ENCODE results near the gene TOP1.

Gene TOP1

DNA sequence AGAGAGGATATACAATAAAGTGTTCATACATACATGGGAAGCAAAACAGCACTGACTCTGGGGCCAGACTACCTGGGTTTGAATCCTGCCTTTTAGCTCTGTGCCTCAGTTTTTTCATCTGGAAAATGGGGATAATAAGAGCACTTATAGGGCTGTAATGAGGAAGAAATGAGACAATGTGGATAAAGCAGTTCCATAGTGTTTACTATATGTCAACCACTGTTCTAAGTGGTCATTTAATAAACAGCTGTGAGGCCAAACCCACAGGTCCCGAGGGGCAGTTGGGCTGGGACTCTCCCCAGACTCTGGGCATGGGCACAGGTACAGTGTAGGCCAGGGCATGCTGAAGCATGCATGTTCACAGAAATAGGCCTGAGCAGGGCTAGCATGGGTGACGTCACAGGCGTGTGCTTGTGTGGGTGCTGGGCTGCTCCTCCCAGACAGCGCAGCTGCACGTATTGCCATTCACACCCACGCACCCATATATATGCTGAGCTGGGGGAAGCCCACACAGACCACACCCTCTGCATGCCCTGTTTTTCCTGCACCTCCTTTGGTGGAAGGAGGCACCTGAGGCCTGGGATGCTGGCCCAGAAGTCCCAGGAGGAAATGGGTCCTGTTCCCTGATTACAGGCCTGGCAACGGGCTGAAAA, 105.2 kb downstream of the TOP1 start:
- peak; percentile 66 for DNase-seq

- DNase-seq, result no peak
Measured at GRCh38 chr20:41134362-41135186, 106.0 kb downstream of the TOP1 start.

GRCh38 chr20:41135187-41135887, 106.7 kb downstream of the TOP1 start:
- DNase-seq, result peak; percentile 68

GRCh38 chr20:41135888-41136679, 107.5 kb downstream of the TOP1 start:
- no peak for DNase-seq

DNA sequence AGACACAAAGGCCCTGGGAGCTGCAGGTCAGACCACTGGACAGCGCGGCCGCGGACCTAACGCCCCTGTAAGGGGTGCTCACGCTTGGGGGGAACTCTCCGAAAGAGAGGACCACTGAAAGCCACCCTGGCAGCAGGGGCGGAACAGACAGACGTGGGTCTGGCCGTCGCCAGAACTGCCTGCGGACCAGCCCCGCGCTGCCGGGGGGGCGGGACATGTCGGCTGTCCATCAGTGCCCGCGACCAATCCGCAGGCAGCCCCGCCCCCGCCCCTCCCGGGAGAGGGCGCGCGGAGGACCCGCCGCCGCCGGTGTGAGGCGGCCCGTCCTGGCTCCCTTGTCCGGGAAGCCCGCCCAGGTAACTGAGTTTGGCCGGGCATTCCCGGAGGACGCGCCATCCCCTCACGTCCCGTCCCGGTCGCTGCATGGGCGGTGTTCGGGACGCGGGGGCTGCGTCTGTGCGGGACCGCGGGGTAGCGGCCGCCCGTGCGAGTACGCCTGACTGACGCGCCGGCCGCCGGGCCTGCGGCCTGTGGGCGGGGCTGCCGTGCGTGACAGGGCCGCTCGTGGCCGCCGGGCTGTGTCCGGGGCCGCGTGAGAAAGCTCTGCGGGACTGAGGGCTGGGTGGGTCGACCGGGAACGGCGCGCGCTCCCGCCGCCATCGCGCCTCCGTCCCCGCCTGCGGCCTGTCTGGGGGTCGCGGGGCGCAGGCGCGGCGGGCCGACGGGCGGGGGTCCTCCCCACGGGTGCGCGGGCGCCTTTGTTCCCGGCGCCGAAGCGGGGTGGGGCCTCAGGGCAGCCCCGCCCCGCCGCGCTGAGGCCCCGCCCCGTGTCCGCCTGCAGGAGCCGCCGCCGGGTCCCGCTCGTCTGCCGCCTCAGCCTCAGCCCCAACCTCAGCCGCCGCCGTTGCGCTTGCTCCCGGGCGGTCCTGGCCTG, 108.3 kb downstream of the TOP1 start, which contains the start of gene PLCG1:
PLCG1 (plus strand) TSS at position 864 of the 934 bp plus-strand sequence. CDS start 99 bp downstream, outside the sequence.
- peak; percentile 88 for DNase-seq

DNA sequence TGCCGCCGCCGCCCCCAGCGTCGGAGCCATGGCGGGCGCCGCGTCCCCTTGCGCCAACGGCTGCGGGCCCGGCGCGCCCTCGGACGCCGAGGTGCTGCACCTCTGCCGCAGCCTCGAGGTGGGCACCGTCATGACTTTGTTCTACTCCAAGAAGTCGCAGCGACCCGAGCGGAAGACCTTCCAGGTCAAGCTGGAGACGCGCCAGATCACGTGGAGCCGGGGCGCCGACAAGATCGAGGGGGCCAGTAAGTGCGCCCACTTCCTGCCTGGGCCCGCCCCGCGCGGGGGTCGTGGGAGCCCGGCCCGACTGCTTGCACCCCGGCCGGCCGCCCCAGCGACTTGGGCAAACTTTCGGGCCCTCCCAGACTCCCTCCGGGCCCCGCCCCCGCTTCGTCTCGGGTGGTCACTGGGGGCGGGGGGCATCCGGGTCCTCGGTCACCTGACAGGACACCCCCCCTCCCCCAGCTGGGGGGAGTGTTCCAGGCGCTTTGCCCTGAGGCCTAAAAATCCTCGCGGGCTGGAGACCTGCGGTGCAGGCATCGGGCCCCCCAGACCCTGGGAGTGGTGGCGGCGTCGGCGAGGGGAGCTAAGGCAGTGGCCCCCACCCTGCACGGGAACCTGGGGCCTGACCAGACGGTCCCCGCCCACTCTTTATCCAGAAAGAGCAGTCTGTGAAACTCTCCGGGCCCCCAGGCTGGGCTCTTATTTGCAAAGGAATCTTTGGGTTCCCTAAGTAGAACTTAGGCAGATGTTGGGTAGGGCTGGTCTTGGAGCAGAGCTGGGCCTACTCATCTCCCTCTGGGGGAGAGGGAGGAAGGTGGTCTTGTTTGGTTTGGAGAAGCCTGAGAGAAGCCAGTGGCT, 109.2 kb downstream of the TOP1 start:
- DNase-seq, result peak; percentile 56

GRCh38 chr20:41138475-41139226, 110.0 kb downstream of the TOP1 start:
- DNase-seq, result peak; percentile 41

GRCh38 chr20:41139227-41140093, 110.8 kb downstream of the TOP1 start:
- DNase-seq, result peak; percentile 58

DNA sequence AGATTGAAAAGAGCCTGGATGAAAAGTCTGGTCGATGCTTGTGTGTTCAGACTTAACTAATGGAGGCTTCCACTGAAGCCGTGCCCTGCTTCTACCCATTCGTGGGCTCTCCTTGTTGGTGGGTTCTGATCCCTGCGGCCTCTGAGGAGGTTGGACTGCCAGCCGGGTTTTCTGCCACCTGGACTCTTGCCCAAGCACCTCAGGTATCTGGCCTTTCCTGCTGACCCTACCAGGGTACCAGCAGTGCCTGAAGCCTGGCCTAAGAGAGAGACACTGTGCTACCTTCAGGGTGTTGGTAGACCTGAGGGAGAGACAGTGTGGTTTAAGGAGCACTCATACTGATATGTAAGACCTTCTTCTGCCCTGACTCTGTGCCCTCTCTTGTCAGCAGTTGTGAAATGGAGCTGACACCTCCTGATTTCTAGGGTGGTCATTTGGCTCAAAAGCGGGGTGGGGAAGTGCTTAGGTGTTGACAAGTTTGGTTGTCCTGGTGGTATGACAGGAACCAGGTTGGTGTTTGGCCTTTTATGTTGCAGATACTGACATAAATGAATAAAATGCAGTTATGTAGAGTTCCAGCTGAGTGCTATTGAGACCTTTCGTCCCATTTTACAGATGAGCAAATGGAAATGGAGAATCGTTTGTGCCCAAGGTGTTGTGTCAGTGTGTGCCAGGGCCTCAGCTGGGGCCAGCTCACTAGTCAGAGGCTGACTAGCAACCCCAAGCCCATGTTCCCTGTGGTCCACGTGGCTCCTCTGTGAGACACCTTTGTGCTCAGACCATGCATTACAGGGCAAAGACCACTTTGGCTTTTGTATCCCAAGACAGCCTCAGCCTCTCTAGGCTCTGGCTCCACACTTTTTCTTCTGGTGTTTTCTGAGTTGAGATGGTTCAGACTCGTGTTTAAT, 111.9 kb downstream of the TOP1 start:
- DNase-seq, result peak; percentile 32

- DNase-seq, result no peak
Measured at GRCh38 chr20:41141153-41141815, 112.7 kb downstream of the TOP1 start.

- DNase-seq, result no peak
Measured at GRCh38 chr20:41142245-41142644, 113.6 kb downstream of the TOP1 start.

- DNase-seq, result peak; percentile 36
Measured at GRCh38 chr20:41142919-41143318, 114.3 kb downstream of the TOP1 start.

GRCh38 chr20:41143354-41143753, 114.7 kb downstream of the TOP1 start:
- DNase-seq, result no peak

GRCh38 chr20:41145317-41145716, 116.7 kb downstream of the TOP1 start:
- no peak for DNase-seq

DNA sequence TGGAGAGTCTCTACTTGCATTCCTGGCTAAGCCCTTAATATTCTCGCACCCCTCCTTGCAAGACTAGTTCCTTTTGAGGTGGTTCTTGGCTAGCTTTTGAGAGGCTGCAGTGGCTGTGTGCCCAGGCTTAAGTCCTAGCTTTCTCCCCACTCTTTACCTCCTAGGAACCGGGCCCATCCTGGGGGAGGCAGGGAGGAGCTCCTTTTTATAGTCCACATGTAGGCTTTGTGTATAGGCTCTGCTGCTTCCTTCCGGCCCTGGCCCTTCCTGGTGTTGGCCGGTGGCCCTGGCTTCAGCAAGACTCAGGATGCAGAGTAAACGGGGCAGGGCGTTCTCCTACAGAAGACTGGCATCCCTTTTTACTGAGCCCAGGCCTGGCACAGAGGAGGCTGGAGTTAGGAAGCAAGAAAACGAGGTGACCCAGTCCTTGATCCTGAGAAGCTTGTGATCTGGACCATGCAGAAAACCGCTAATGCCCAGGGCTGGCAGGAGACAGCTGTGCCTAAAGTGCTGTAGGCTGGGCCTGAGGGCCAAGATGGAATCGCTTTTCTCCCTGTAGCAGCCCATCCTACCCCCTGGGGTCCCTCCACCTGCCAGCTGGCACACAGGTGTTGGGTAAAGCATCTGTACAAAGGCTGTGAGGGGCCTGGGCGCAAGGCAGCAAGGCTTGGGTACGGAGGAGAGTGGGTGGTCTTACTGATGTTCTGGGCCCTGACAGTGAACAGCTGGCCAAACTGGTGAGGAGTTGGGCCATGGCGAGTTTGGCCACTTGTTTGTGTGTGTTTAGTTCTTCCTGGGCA, 117.4 kb downstream of the TOP1 start:
- DNase-seq, result no peak

DNA sequence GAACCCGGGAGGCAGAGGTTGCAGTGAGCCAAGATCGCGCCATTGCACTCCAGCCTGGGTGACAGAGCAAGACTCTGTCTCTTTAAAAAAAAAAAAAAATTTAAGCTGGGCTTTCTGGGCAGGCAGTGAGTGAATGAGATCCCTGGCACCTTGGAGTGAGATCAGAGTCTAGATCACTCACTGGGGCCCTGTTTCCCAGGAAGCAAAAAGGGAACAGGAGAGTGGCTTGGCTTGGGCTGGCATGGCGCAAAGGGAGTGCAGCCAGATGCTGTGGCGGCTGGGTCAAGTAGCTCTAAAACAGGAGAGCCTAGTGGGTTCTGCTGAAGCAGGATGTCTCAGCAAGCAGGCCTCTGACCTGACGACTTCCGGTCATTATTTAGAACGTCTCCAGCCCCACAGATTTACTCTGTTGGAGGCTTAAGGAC, 119.2 kb downstream of the TOP1 start:
- no peak for DNase-seq
